A549 (cell line): ENCODE measurements around the gene CHI3L1.

Experiments
- CTCF ChIP-seq: fragments of >200 bp; sonication (Bioruptor Twin); formaldehyde crosslinking; IDR thresholded peaks from 3 replicates; pipeline ENCODE4 v1.5.1; 2016
- EP300 ChIP-seq, 2 experiments: fragments of >200 bp; sonication (Bioruptor Twin); formaldehyde crosslinking; IDR thresholded peaks; 2 replicates in 1 of 2; 3 replicates in 1 of 2; pipeline ENCODE4 v1.6.1; 2016 to 2017
- HES2 ChIP-seq: fragments of >200 bp; sonication (Bioruptor Twin); formaldehyde crosslinking; IDR thresholded peaks from 2 replicates; pipeline ENCODE4 v1.6.1; 2016
- JUNB ChIP-seq: fragments of >200 bp; sonication (Bioruptor Twin); formaldehyde crosslinking; IDR thresholded peaks from 2 replicates; pipeline ENCODE4 v1.6.1; 2016
- MAX ChIP-seq: IDR thresholded peaks from 2 replicates; pipeline ENCODE4 v1.6.1; 2012
- NFE2L2 ChIP-seq: fragments of 150-350 bp; conservative IDR thresholded peaks from 2 replicates; pipeline ENCODE4 v1.6.1; 2014; ENCODE audit warnings: low read length
- POLR2A ChIP-seq: IDR thresholded peaks from 2 replicates; pipeline ENCODE4 v1.6.1; 2012; ENCODE audit warnings: mild to moderate bottlenecking, low read length
- SMC3 ChIP-seq: fragments of >200 bp; sonication (Bioruptor Twin); formaldehyde crosslinking; IDR thresholded peaks from 3 replicates; pipeline ENCODE4 v1.6.1; 2018; ENCODE audit warnings: inconsistent platforms
- TF ChIP-seq, protein P1 (sequence below): IDR thresholded peaks from 2 replicates; pipeline ENCODE4 v1.6.1; 2012

- TF ChIP-seq NFE2L2 = no peak
- TF ChIP-seq CTCF = no peak
- TF ChIP-seq MAX = no peak
- TF ChIP-seq JUNB = no peak
- no peak for TF ChIP-seq HES2
- TF ChIP-seq, protein P1, sequence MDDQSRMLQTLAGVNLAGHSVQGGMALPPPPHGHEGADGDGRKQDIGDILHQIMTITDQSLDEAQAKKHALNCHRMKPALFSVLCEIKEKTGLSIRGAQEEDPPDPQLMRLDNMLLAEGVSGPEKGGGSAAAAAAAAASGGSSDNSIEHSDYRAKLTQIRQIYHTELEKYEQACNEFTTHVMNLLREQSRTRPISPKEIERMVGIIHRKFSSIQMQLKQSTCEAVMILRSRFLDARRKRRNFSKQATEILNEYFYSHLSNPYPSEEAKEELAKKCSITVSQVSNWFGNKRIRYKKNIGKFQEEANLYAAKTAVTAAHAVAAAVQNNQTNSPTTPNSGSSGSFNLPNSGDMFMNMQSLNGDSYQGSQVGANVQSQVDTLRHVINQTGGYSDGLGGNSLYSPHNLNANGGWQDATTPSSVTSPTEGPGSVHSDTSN = no peak
- no peak for TF ChIP-seq SMC3
- no peak for TF ChIP-seq EP300 (IDR thresholded peaks at IDR 0.05)
- TF ChIP-seq POLR2A = no peak
Measured at GRCh38 chr1:203213126-203213525, 26.6 kb upstream of the CHI3L1 start.
